ENCODE data around the gene JDP2.

The JDP2 gene

GRCh38 chr14:75438486-75439080, 10.8 kb downstream of the JDP2 start:
- no peak for DNase-seq

GRCh38 chr14:75439989-75440388, 12.2 kb downstream of the JDP2 start:
- no peak for DNase-seq

- DNase-seq = no peak
These were observed 13.1 kb downstream of the JDP2 start for GRCh38 chr14:75440733-75441477.

DNA sequence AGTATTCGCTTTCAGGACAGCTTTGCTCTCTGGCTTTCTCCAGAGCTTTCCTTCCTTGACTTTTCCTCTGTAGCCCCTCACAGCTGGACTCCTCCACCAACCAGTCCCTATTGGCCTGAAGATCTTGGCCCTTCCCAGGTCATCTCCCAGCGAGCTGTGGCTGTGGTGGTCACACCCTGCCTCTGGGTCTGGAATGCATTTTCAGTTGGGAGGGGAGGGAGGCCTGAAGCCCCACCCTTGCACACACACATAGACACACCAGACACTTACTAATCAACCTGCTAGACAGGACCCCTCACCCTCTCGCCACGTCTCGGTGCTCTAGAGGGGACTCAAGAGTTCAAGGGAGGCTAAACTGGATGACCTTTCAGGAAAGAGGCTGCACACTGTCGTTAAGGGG, 13.9 kb downstream of the JDP2 start:
- DNase-seq = no peak

- no peak for DNase-seq
These were observed 14.3 kb downstream of the JDP2 start for GRCh38 chr14:75442166-75442565.

- DNase-seq = no peak
These were observed 14.8 kb downstream of the JDP2 start for GRCh38 chr14:75442642-75443041.

- DNase-seq = no peak
These were observed 15.6 kb downstream of the JDP2 start for GRCh38 chr14:75443203-75443969.

GRCh38 chr14:75445236-75445635, 17.4 kb downstream of the JDP2 start:
- DNase-seq = no peak

- DNase-seq = no peak
These were observed 18.1 kb downstream of the JDP2 start for GRCh38 chr14:75445963-75446362.

GRCh38 chr14:75446447-75446846, 18.6 kb downstream of the JDP2 start:
- no peak for DNase-seq

DNA sequence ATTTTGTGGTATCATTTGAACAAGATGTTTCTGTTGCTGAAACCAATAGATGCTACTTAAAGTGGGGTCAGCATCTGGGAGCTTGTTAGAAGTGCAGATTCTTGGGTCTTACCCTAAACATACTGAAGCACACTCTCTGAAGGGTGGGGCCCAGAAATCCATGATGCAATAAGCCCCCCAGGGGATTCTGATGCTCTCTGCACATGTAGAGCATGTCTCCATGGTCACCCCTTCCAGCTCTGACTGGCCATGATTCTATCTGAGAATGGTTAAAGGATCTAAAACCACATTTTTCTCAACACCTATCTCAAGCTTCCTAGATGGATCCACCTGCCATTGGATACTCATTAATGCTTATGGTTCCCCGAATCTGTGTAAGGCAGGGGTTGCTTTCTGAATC, 20.4 kb downstream of the JDP2 start:
- no peak for DNase-seq

- DNase-seq = no peak
These were observed 21.2 kb downstream of the JDP2 start for GRCh38 chr14:75449036-75449435.

DNA sequence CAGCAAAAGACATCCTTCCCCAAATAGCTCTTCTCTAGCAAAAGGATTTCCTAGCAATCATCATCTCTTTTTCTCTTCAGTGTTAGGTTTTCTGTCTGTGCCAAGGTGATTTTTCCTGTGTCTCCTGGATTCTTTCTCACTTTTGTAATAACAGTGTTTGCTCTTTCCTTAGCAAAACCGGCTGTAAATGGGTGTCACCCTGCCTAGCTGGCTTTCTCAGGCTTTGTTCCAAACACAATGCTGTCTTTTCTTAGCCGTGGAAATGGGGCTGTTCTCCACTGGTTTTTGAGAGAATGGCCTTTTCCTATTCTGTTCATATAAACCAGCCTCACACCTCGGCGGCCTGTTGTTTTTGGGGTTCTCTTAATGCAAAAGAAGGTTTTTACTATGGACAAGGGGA, 21.9 kb downstream of the JDP2 start:
- DNase-seq = no peak

- DNase-seq = no peak
These were observed 22.8 kb downstream of the JDP2 start for GRCh38 chr14:75450381-75451276.

GRCh38 chr14:75452324-75452723, 24.5 kb downstream of the JDP2 start:
- no peak for DNase-seq

GRCh38 chr14:75452900-75453816, 25.3 kb downstream of the JDP2 start:
- DNase-seq = no peak

- no peak for DNase-seq
These were observed 26.1 kb downstream of the JDP2 start for GRCh38 chr14:75453817-75454434.

- DNase-seq = no peak
These were observed 27.2 kb downstream of the JDP2 start for GRCh38 chr14:75454963-75455546.

GRCh38 chr14:75456069-75456996, 28.5 kb downstream of the JDP2 start:
- no peak for DNase-seq

- DNase-seq = no peak
These were observed 29.1 kb downstream of the JDP2 start for GRCh38 chr14:75456997-75457335.
